H1 (cell line): ENCODE measurements around the gene COQ5. TPM values are rescaled to one million over a fixed set of nuclear protein-coding genes. Genes with fewer than 3 reads are reported as not detected.

Experiments
- CTCF ChIA-PET: fragments of 300-600 bp; sonication (Branson Sonifier 250); formaldehyde crosslinking; loops from one replicate; lab custom pipeline; 2021; ENCODE audit not compliant: partially characterized antibody; lab: Charles Lee
- POLR2A ChIA-PET: fragments of 300-600 bp; sonication (Branson Sonifier 250); formaldehyde crosslinking; loops from one replicate; lab custom pipeline; 2021; ENCODE audit warnings: inconsistent platforms; ENCODE audit not compliant: partially characterized antibody; lab: Charles Lee
- DNase-seq, 2 experiments: peaks; one replicate each; pipeline versions ENCODE4 v3.0.0 to v3.0.0-alpha.2; 2010 to 2022; ENCODE audit warnings: low spot score in 2 of 2, low read depth in 1 of 2, mixed read lengths in 1 of 2
- FAIRE-seq: peaks from 2 replicates; lab custom pipeline; 2011; peaks lifted over from hg19 to GRCh38; lab: Jason Lieb, UNC
- H2AFZ ChIP-seq: 2 replicates; pipeline ENCODE4 v1.8.1; 2012; ENCODE audit warnings: low read length, inconsistent platforms
- H2AK5ac ChIP-seq: 2 replicates; pipeline ENCODE4 v1.6.1; 2013; ENCODE audit warnings: low read depth, low read length
- H2BK120ac ChIP-seq: replicated peaks from 2 replicates; pipeline ENCODE3; 2013; ENCODE audit warnings: low read depth, low read length, inconsistent platforms
- H2BK12ac ChIP-seq: 2 replicates; pipeline ENCODE4 v1.6.1; 2013; ENCODE audit warnings: low read depth, low read length
- H2BK15ac ChIP-seq: 2 replicates; pipeline ENCODE4 v1.6.1; 2013; ENCODE audit warnings: low read length
- H2BK20ac ChIP-seq: 2 replicates; pipeline ENCODE4 v1.6.1; 2013; ENCODE audit warnings: low read length
- H2BK5ac ChIP-seq: 2 replicates; pipeline ENCODE4 v1.6.1; 2013; ENCODE audit warnings: low read depth, low read length
- H3K14ac ChIP-seq: 2 replicates; pipeline ENCODE4 v1.6.1; 2013; ENCODE audit warnings: inconsistent platforms; ENCODE audit not compliant: insufficient read length
- H3K18ac ChIP-seq: 2 replicates; pipeline ENCODE4 v1.6.1; 2013; ENCODE audit warnings: low read length; ENCODE audit errors: extremely low read depth
- H3K23ac ChIP-seq: 2 replicates; pipeline ENCODE4 v1.6.1; 2013; ENCODE audit warnings: inconsistent platforms; ENCODE audit not compliant: insufficient read length
- H3K23me2 ChIP-seq: 2 replicates; pipeline ENCODE4 v1.6.1; 2013; ENCODE audit warnings: low read depth, low read length
- H3K27ac ChIP-seq: 2 replicates; pipeline ENCODE4 v1.6.1; 2011; ENCODE audit warnings: low read depth, low read length, inconsistent platforms
- H3K27me3 ChIP-seq, 4 experiments: replicated peaks in 1 of 4; 1 replicate in 1 of 4; 2 replicates in 3 of 4; pipeline versions ENCODE4 v1.6.1 to v1.8.1; 2011 to 2013; ENCODE audit warnings: low read length in 3 of 4, mild to moderate bottlenecking in 3 of 4, inconsistent platforms in 2 of 4, mixed read lengths in 2 of 4, moderate library complexity in 1 of 4; ENCODE audit not compliant: control insufficient read depth in 3 of 4, insufficient read depth in 3 of 4; ENCODE audit errors: extremely low read depth in 1 of 4
- H3K36me3 ChIP-seq, 4 experiments: 2 replicates each; pipeline versions ENCODE4 v1.6.1 to v1.8.1; 2011 to 2013; ENCODE audit warnings: mild to moderate bottlenecking in 4 of 4, low read length in 3 of 4, moderate library complexity in 2 of 4, control low read depth in 1 of 4, inconsistent platforms in 1 of 4; ENCODE audit not compliant: insufficient read depth in 4 of 4, control insufficient read depth in 2 of 4
- H3K4ac ChIP-seq: replicated peaks from 2 replicates; pipeline ENCODE3; 2013; ENCODE audit warnings: low read length, low read depth, mixed read lengths, inconsistent platforms; ENCODE audit not compliant: insufficient read length
- H3K4me1 ChIP-seq, 4 experiments: replicated peaks in 1 of 4; 1 replicate in 1 of 4; 2 replicates in 3 of 4; pipeline versions ENCODE4 v1.6.1 to v1.8.1; 2011 to 2013; ENCODE audit warnings: low read length in 3 of 4, inconsistent platforms in 2 of 4, mixed read lengths in 1 of 4; ENCODE audit not compliant: insufficient read depth in 4 of 4, control insufficient read depth in 3 of 4
- H3K4me2 ChIP-seq, 2 experiments: 2 replicates each; pipeline versions ENCODE4 v1.6.1 to v1.8.1; 2011 to 2013; ENCODE audit warnings: low read depth in 2 of 2, low read length in 2 of 2, control low read depth in 1 of 2, inconsistent platforms in 1 of 2, mild to moderate bottlenecking in 1 of 2; ENCODE audit not compliant: insufficient read depth in 1 of 2
- H3K4me3 ChIP-seq, 4 experiments: fragments of 200-600, 300-600 bp in 1 of 4; sonication (generic), shearing (Covaris generic), sonication (Bioruptor Twin) in 1 of 4; 2 replicates each; pipeline versions ENCODE4 v1.5.1 to v1.8.1; 2011 to 2016; ENCODE audit warnings: low read length in 4 of 4, low read depth in 3 of 4, control low read depth in 2 of 4, inconsistent platforms in 2 of 4, mild to moderate bottlenecking in 2 of 4, mixed read lengths in 1 of 4, moderate library complexity in 1 of 4; ENCODE audit not compliant: insufficient read depth in 2 of 4; ENCODE audit errors: extremely low read depth in 1 of 4
- H3K56ac ChIP-seq: replicated peaks from 2 replicates; pipeline ENCODE3; 2013; ENCODE audit warnings: low read depth, mild to moderate bottlenecking, mixed read lengths, low read length, inconsistent platforms; ENCODE audit not compliant: insufficient read length
- H3K79me1 ChIP-seq: 2 replicates; pipeline ENCODE4 v1.6.1; 2013; ENCODE audit warnings: low read depth, low read length, control low read depth
- H3K79me2 ChIP-seq, 2 experiments: 2 replicates each; pipeline versions ENCODE4 v1.6.1 to v1.8.1; 2012 to 2013; ENCODE audit warnings: low read length in 2 of 2, mild to moderate bottlenecking in 2 of 2, inconsistent platforms in 1 of 2; ENCODE audit not compliant: insufficient read depth in 2 of 2, control insufficient read depth in 1 of 2
- H3K9ac ChIP-seq, 4 experiments: replicated peaks in 1 of 4; 1 replicate in 1 of 4; 2 replicates in 3 of 4; pipeline versions ENCODE4 v1.6.1 to v1.8.1; 2011 to 2013; ENCODE audit warnings: low read depth in 3 of 4, low read length in 3 of 4, control low read depth in 2 of 4, mild to moderate bottlenecking in 2 of 4, moderate library complexity in 2 of 4, inconsistent platforms in 1 of 4; ENCODE audit errors: extremely low read depth in 1 of 4
- H3K9me3 ChIP-seq, 2 experiments: 2 replicates each; pipeline versions ENCODE4 v1.6.1 to v1.8.1; 2012 to 2013; ENCODE audit warnings: mild to moderate bottlenecking in 2 of 2, moderate library complexity in 2 of 2, control low read depth in 1 of 2, inconsistent platforms in 1 of 2, low read depth in 1 of 2, low read length in 1 of 2, mixed read lengths in 1 of 2; ENCODE audit not compliant: insufficient read depth in 2 of 2
- H4K20me1 ChIP-seq, 2 experiments: replicated peaks in 1 of 2; 2 replicates each; pipeline versions ENCODE3 to v1.8.1; 2011 to 2013; ENCODE audit warnings: inconsistent platforms in 2 of 2, low read length in 2 of 2, mild to moderate bottlenecking in 1 of 2; ENCODE audit not compliant: insufficient read depth in 2 of 2, control insufficient read depth in 1 of 2
- H4K5ac ChIP-seq: 2 replicates; pipeline ENCODE4 v1.6.1; 2013; ENCODE audit warnings: low read length, low read depth, mixed read lengths, inconsistent platforms; ENCODE audit not compliant: insufficient read length
- H4K8ac ChIP-seq: 2 replicates; pipeline ENCODE4 v1.8.0; 2013; ENCODE audit warnings: mild to moderate bottlenecking, moderate library complexity, low read length, inconsistent platforms; ENCODE audit not compliant: insufficient read depth; ENCODE audit errors: extremely low read depth
- H4K91ac ChIP-seq: replicated peaks from 2 replicates; pipeline ENCODE3; 2013; ENCODE audit warnings: low read length, mixed read lengths, inconsistent platforms; ENCODE audit not compliant: insufficient read length
- E2F6 ChIP-seq: IDR thresholded peaks from 2 replicates; pipeline ENCODE4 v1.6.1; 2012; ENCODE audit warnings: inconsistent platforms
- GABPA ChIP-seq: IDR thresholded peaks from 2 replicates; pipeline ENCODE4 v1.6.1; 2011; ENCODE audit warnings: mild to moderate bottlenecking, low read length, moderate library complexity, borderline replicate concordance; ENCODE audit not compliant: insufficient read depth
- GTF2F1 ChIP-seq: IDR thresholded peaks from 2 replicates; pipeline ENCODE4 v1.6.1; 2012; ENCODE audit warnings: low read depth, low read length, improper control_type of control experiment, borderline replicate concordance
- KDM4A ChIP-seq: IDR thresholded peaks from one replicate; pipeline ENCODE4 v1.7.1; 2012; ENCODE audit warnings: low read depth, mild to moderate bottlenecking, moderate library complexity, low read length, inconsistent platforms; ENCODE audit not compliant: severe bottlenecking
- POLR2AphosphoS5 ChIP-seq: IDR thresholded peaks from 2 replicates; pipeline ENCODE4 v1.6.1; 2011; ENCODE audit warnings: low read depth, low read length
- POU5F1 ChIP-seq: IDR thresholded peaks from 2 replicates; pipeline ENCODE4 v1.6.1; 2011; ENCODE audit warnings: low read depth, mild to moderate bottlenecking, low read length, moderate library complexity
- RFX5 ChIP-seq: IDR thresholded peaks from 2 replicates; pipeline ENCODE4 v1.6.1; 2011; ENCODE audit warnings: low read depth, low read length, improper control_type of control experiment, borderline replicate concordance
- SAP30 ChIP-seq: fragments of 300-600 bp; sonication (generic); IDR thresholded peaks from 2 replicates; pipeline ENCODE4 v1.7.1; 2012; ENCODE audit warnings: low read length, moderate library complexity, mild to moderate bottlenecking, inconsistent platforms; ENCODE audit not compliant: insufficient read depth, insufficient replicate concordance
- WGBS, 2 experiments: shearing (Covaris generic) in 1 of 2; methylation state at CpG; one replicate each; pipeline versions ENCODE4 v1.1.6 to v1.1.7; 2013 to 2015; ENCODE audit warnings: low lambda C conversion rate in 2 of 2, mixed read lengths in 2 of 2, inconsistent platforms in 1 of 2, low coverage in 1 of 2, missing lambda C conversion rate in 1 of 2; ENCODE audit not compliant: insufficient replicate concordance in 2 of 2, insufficient coverage in 1 of 2, insufficient read length in 1 of 2; ENCODE audit errors: extremely low coverage in 1 of 2, missing lambda C conversion rate in 1 of 2; 5-methylcytosine and 5-hydroxymethylcytosine counted together
- polyA plus RNA-seq, 7 experiments: library from polyadenylated mRNA; depleted of rRNA in 3 of 7; stranded (reverse) in 5 of 7; unstranded in 2 of 7; fragments of >200 nt in 5 of 7; fragments of 200-250 nt in 2 of 7; gene quantifications; 1 replicate in 5 of 7; 2 replicates in 1 of 7; 4 replicates in 1 of 7; pipeline versions ENCODE4 v1.2.1 to v1.2.3, GENCODE V29; 2011 to 2013; ENCODE audit warnings: missing spikeins in 2 of 7, mixed read lengths in 2 of 7
- total RNA-seq: library from RNA; stranded (reverse); fragmentation: NEBNext Ultra II Directional; extraction: Animal tissue kit (Norgen Biotek cat#: 25700); gene quantifications from 2 replicates; pipeline ENCODE4 v1.2.1, GENCODE V29; 2021
- TF ChIP-seq, protein P1 (sequence below): IDR thresholded peaks from 2 replicates; pipeline ENCODE4 v1.6.1; 2012; ENCODE audit warnings: low read length, inconsistent platforms

Gene COQ5
- total and polyA plus RNA-seq, 2 of the 8 experiments (the other 6 are each of a cell fraction or from before 2014, with no cell fraction given) = 35.1 to 35.8 TPM

DNA sequence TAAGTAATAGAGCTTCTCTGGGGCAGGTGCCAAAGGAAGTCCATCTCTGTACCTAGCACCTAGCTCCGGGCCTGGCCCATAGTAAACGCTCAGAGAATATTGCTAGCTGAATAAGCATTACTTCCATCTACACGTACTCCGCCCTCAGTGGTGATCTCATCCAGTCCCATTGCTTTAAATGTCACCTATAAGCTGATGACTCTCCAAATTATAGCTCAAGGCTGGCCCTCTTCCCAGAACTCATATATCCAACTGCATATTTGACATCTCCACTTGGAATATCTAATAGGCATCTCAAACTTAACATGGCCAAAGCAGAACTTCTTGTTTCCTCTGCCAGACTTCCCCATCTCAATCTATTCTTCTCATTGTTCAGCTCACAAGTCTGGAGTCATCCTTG, 39.9 kb downstream of the COQ5 start:
- no peaks in the 10 kb centered on the region for H3K79me1 ChIP-seq
- H2AK5ac ChIP-seq = no peak overlapping the region
- H3K79me2 ChIP-seq = no peaks in the 10 kb centered on the region
- H4K8ac ChIP-seq = no peak overlapping the region
- H2BK20ac ChIP-seq = no peak overlapping the region
- no peak overlapping the region for H3K56ac ChIP-seq
- no peak overlapping the region for H3K4me3 ChIP-seq
- H4K20me1 ChIP-seq = no peaks in the 10 kb centered on the region
- ChIA-PET CTCF (interaction anchor here (1.0 to 6.6 kb wide), 3 partner anchors 10 to 30 kb away, joined by 3 to 47 read pairs (median 6); partner anchors contain the start of gene SRSF9), POLR2A (interaction anchor here (1.1 to 4.6 kb wide), 5 partner anchors 10 to 33 kb away, joined by 3 to 25 read pairs (median 5); partner anchors contain the start of gene SRSF9)
- no peak overlapping the region for H3K9ac ChIP-seq
- H3K9me3 ChIP-seq = no peaks in the 10 kb centered on the region; a peak in 1 of 4 replicates
- no peak overlapping the region for H2BK15ac ChIP-seq
- H3K27me3 ChIP-seq = no peaks in the 10 kb centered on the region; a peak in 1 of 7 replicates
- no peaks in the 10 kb centered on the region for H3K4me1 ChIP-seq
- no peak overlapping the region for H3K14ac ChIP-seq
- no peak overlapping the region for H3K4me2 ChIP-seq
- no peak overlapping the region for H2BK120ac ChIP-seq
- no peak overlapping the region for H3K18ac ChIP-seq
- no peak overlapping the region for H4K91ac ChIP-seq
- H3K23me2 ChIP-seq = no peaks in the 10 kb centered on the region
- no peak overlapping the region for H2BK12ac ChIP-seq
- no peak overlapping the region for H2BK5ac ChIP-seq
- H4K5ac ChIP-seq = no peak overlapping the region
- no peak overlapping the region for H3K27ac ChIP-seq
- H3K36me3 ChIP-seq = peaks cover 0 to 2% (median 0%) of the 10 kb centered on the region in 4 experiments; a peak in 2 of 8 replicates
- DNase-seq (no peak), FAIRE-seq (no peak)
- no peak overlapping the region for H3K4ac ChIP-seq
- H3K23ac ChIP-seq = no peak overlapping the region
- no peak overlapping the region for H2AFZ ChIP-seq
- 93% methylated on average over 4 of the region's 4 CpGs; no CpG with 5 or more reads in 1 of the 2 experiments for WGBS, 2 experiments
- TF ChIP-seq RFX5 = no peak
- TF ChIP-seq GTF2F1 = no peak
- no peak for TF ChIP-seq E2F6
- no peak for TF ChIP-seq GABPA
- TF ChIP-seq, protein P1, sequence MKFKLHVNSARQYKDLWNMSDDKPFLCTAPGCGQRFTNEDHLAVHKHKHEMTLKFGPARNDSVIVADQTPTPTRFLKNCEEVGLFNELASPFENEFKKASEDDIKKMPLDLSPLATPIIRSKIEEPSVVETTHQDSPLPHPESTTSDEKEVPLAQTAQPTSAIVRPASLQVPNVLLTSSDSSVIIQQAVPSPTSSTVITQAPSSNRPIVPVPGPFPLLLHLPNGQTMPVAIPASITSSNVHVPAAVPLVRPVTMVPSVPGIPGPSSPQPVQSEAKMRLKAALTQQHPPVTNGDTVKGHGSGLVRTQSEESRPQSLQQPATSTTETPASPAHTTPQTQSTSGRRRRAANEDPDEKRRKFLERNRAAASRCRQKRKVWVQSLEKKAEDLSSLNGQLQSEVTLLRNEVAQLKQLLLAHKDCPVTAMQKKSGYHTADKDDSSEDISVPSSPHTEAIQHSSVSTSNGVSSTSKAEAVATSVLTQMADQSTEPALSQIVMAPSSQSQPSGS = no peak
- TF ChIP-seq POU5F1 = no peak
- no peak for TF ChIP-seq POLR2AphosphoS5
- no peak for TF ChIP-seq KDM4A
- no peak for TF ChIP-seq SAP30
